ENCODE results near the gene GPR33.
"Not testable (repeated sequence)": the region's sequence is repeated elsewhere in the genome, so short reads cannot be mapped to it uniquely, and the experiment has no call there.

Gene GPR33

GRCh38 chr14:31461545-31461944 is 26.3 kb downstream of the GPR33 start:
- DNase-seq (ENCODE audit: low read depth in 3 of 3), result no peak

DNA sequence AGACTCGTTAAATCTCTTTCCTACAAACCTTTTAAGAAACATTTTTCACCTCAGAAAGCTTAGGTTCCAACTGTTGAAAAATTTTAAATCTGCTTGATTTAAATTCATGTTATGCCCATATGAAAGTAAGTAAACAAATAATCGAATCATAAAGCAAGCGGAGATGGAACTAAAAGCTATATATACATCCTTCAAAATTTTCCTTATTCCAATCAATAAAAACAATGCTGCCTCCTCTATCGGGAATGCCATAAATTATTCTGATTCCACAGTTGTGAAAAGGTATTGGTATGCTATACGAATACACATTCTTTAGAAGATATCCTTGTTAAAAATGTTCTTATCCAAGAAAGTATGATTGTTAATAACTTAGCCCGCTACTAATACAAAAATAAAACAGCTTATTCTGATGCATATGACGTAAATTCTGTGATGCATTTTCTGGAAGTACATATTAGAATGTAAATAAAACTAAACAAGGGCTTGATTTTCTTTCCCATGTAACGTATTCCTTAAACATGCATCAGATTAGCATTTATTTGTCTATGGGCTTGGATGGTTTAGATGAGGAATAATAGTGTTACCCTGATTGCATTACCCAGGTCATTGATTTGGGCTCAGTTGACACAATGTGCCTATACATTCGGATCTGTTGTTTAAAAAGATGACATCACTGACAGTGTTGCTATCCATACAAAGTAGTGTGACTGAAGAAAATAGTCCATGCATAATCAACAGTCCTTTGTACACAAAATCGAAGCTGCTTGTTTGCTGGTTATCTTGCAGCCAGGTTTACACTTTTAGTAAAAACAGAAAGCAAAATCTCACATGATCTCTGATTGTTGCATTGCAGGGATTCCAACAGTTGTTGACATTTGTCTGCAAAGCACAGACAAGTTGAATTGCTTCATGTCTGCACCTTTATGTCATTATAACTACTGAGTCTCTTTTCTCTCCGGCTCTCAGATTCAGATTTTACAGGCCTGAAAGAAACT is 29.9 kb downstream of the GPR33 start:
- no peak for DNase-seq (ENCODE audit: low read depth in 3 of 3)

DNA sequence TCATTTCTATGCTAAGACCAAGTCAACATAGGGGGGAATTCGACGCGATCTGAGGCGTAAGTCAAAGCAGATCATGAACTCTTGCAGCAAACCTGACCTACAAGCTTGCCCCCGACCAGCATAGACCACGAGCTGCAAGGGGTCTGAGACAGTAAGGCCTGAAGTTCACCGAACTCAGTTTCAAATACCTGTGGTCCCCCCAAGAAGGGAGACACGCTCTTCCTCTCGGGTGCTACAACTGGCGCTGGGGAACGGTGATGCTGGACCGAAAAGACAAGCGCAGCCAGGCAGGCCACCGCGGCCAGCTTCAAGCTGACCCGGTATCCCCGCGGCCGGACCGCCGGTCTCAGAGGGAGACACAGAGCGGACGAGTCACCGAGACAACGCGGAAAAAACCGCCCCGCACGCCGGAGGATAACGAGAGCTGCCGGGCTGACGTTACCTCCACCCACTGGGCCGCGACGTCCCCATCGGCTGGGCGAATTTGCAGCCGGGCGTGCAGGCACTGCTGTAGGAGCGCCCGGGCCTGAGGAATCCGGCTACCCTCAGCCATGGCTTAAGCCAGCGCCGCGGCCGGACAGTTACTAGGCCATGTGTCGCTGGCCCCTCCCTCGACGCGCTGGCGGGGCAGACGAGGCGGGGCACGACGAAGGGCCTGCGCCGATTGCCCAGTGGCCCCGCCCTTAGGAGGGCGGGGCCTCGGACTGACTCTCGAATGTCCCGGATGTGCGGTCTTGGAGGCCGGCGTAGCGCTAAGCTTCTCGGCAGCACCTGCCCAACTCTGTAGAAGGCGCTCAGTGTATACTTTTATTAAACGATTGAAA is 30.8 kb downstream of the GPR33 start, which contains the start of gene DTD2:
DTD2 (minus strand) TSS at position 666 of the 824 bp plus-strand sequence; CDS start at position 553, 113 bp downstream.
- peak; percentile 79 to 86 (median 81) for DNase-seq (ENCODE audit: low read depth in 3 of 3)

DNA sequence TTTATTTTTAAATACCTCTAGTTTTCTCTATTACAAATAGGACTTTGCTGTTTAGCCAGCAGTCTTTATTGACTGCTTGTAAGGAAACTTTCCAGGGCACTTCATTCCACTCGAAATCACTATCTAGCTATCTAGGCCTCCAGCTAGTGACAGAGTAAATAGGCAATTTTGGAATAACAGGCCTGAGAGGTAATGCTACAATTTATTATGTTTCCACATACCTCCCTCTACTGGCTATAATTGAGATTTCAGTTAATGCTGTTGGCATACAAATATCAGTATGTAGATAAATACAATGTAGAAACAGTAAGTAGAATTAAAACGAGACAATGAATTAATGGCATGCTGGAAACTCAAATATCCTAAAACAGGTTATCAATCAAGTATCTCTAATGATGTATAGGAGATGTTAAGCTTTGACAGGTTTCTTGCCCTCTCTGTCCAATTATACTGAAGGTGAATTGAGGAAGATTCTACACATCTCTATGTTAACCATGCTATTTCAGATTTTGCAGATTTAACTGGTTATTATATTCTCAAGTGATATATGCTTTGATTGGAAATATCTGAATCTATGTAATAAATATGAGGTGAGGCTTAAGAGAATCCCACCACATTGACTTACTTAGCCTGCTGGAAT is 37.7 kb downstream of the GPR33 start:
- no peak for DNase-seq (ENCODE audit: low read depth in 3 of 3)

DNA sequence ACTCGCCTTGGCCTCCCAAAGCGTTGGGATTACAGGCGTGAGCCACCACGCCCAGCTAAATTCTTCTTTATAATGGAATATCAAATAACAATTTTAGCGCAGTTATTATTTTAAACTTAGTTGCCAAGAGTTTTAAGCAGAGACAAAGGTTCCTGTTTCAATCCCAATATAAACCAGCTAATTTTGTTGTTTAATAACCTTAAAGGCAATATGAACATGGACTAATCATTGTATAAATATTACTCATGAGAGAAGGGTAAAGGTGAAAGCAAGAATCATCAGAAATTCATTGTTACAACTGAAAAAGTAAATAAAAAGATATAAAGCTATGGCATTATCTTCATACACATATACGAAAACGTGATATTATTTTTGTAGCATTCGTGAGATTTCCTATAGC is 38.7 kb downstream of the GPR33 start:
- DNase-seq (ENCODE audit: low read depth in 3 of 3), result no peak

- no peak for DNase-seq (ENCODE audit: low read depth in 3 of 3)
These were observed 42.1 kb downstream of the GPR33 start for GRCh38 chr14:31445703-31446102.

- no peak for DNase-seq (ENCODE audit: low read depth in 3 of 3)
These were observed 45.6 kb downstream of the GPR33 start for GRCh38 chr14:31442284-31442683.

GRCh38 chr14:31441273-31442111 is 46.3 kb downstream of the GPR33 start:
- DNase-seq (ENCODE audit: low read depth in 3 of 3), result no peak

DNA sequence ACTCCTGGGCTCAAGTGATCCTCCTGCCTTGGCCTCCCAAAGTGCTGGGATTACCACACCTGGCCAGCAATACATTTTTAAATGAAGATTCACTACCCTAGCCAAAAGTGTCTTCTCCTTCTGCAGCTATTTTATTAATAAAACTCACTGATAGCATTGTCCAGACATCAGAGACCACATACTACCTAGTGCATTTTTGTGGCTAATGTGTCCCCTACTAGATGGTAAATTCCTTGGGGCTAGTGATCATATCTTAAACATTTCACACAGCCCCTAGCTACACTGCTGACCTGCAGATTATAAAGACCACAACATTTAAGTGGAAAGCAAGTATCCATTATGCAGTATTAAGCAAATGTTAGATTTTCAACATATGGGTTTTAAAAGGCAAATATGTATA is 47.6 kb downstream of the GPR33 start:
- no peak for DNase-seq (ENCODE audit: low read depth in 3 of 3)

- DNase-seq (ENCODE audit: low read depth in 3 of 3), result no peak
These were observed 48.3 kb downstream of the GPR33 start for GRCh38 chr14:31439561-31439960.

DNA sequence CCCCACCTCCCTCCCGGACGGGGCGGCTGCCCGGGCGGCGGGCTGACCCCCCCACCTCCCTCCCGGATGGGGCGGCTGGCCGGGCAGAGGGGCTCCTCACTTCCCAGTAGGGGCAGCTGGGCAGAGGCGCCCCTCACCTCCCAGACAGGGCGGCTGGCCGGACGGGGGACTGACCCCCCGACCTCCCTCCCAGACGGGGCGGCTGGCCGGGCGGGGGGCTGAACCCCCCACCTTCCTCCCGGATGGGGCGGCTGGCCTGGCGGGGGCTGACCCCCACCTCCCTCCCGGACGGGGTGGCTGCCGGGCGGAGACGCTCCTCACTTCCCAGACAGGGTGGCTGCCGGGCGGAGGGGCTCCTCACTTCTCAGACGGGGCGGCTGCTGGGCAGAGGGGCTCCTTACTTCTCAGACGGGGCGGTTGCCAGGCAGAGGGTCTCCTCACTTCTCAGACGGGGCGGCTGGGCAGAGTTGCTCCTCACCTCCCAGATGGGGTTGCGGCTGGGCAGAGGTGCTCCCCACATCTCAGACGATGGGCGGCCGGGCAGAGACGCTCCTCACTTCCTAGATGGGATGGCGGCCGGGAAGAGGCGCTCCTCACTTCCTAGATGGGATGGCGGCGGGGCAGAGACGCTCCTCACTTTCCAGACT is 50.7 kb downstream of the GPR33 start:
- DNase-seq (ENCODE audit: low read depth in 3 of 3), result not testable (repeated sequence)

- DNase-seq (ENCODE audit: low read depth in 3 of 3), result no peak
These were observed 52.6 kb downstream of the GPR33 start for GRCh38 chr14:31435276-31435675.
